ENCODE results near the gene PTPRJ. TPM values are rescaled to one million over a fixed set of nuclear protein-coding genes. Genes with fewer than 3 reads are reported as not detected.

PTPRJ gene
- total and polyA plus RNA-seq, 2 of the 4 experiments (the other 2 are of a cell fraction), result 5.6 to 14.9 TPM

DNA sequence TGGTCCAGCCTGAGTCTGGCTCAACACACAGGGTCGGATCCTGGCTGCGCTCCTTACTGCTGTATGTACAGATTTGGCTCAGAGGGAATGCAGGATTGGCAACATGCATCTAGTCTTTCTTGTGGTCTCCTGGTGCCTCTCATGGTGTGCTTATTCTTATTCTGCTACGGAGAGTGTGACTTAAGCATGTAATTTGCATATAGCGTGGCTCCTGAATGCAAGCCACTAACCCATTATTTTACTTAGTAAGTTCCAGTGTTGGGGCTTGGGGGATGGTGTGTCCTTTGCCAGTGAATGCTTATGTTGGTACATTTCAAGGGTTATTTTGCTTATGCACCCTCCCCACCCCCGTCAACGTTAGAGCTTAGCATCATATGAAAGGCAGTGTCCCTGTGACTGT lies 51.2 kb downstream of the PTPRJ start:
- Histone ChIP-seq H3K27me3 (ENCODE audit: control insufficient read depth, insufficient read depth, low read length) (no peaks in the 10 kb centered on the region), H2BK120ac (ENCODE audit: low read depth, low read length) (no peak overlapping the region), H3K27ac (ENCODE audit: insufficient read depth, low read length) (no peak overlapping the region), H4K5ac (ENCODE audit: low read depth, low read length) (no peak overlapping the region), H3K4me3 (ENCODE audit: insufficient read depth, low read depth, low read length) (no peak overlapping the region), H2AK5ac (ENCODE audit: low read depth, low read length) (no peak overlapping the region), H3K14ac (replicated peaks; ENCODE audit: low read depth, low read length) (no peak overlapping the region), H4K91ac (ENCODE audit: insufficient read depth, low read depth, low read length) (no peak overlapping the region), H2BK5ac (ENCODE audit: low read depth, low read length, poor library complexity, severe bottlenecking) (no peak overlapping the region), H4K8ac (ENCODE audit: low read depth in 2 of 2, low read length in 2 of 2) (no peak overlapping the region), H3K4me2 (ENCODE audit: low read depth, low read length) (no peak overlapping the region), H2BK20ac (ENCODE audit: low read depth, low read length) (no peak overlapping the region), H3K36me3 (ENCODE audit: control insufficient read depth, insufficient read depth, low read length) (0 out of 2 replicates have a peak, but pooled peaks cover 2% of the 10 kb centered on the region), H3K23ac (ENCODE audit: low read depth, low read length) (peak overlapping the region; percentile 3; the same call in 1 of the 2 replicates), H3K9me3 (ENCODE audit: control insufficient read depth, insufficient read depth, low read length) (no peaks in the 10 kb centered on the region), H4K20me1 (ENCODE audit: insufficient read depth, low read length) (peaks cover 35% of the 10 kb centered on the region), H3K9me1 (ENCODE audit: insufficient read depth, low read length) (peaks cover 31% of the 10 kb centered on the region), H2BK15ac (ENCODE audit: low read depth, low read length) (no peak overlapping the region), H2AK9ac (replicated peaks; ENCODE audit: low read depth, low read length, poor library complexity) (peak overlapping the region; percentile 81), H3K18ac (ENCODE audit: low read depth, low read length) (no peak overlapping the region), H3K56ac (ENCODE audit: extremely low read depth, insufficient read depth, low read length) (no peak overlapping the region), H3K4ac (ENCODE audit: low read depth, low read length) (no peak overlapping the region), H2AFZ (replicated peaks; ENCODE audit: low read length, poor library complexity) (peak overlapping the region; percentile 45), H3K4me1 (ENCODE audit: control insufficient read depth, insufficient read depth, low read length) (peaks cover 10% of the 10 kb centered on the region), H3K79me1 (ENCODE audit: low read depth in 1 of 2, low read length in 2 of 2) (peaks cover 41 to 73% of the 10 kb centered on the region in 2 experiments), H3K9ac (ENCODE audit: low read depth, low read length) (no peak overlapping the region)
- intact Hi-C loops (cut with micrococcal nuclease) (no loop called here), in situ Hi-C loops (cut with MboI; ENCODE audit: low sequenced_read_pairs) (no loop called here), dilution Hi-C loops (cut with HindIII; ENCODE audit: low sequenced_read_pairs, unreplicated experiment) (no loop called here)
- no peak for ATAC-seq (ENCODE audit: low read depth)
- POLR2A ChIA-PET (ENCODE audit: unreplicated experiment), result no interaction called here
- TF ChIP-seq, protein P1, sequence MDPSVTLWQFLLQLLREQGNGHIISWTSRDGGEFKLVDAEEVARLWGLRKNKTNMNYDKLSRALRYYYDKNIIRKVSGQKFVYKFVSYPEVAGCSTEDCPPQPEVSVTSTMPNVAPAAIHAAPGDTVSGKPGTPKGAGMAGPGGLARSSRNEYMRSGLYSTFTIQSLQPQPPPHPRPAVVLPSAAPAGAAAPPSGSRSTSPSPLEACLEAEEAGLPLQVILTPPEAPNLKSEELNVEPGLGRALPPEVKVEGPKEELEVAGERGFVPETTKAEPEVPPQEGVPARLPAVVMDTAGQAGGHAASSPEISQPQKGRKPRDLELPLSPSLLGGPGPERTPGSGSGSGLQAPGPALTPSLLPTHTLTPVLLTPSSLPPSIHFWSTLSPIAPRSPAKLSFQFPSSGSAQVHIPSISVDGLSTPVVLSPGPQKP (IDR thresholded peaks at IDR 0.05; ENCODE audit: borderline replicate concordance, low read depth, low read length), result no peak
- no peak for TF ChIP-seq CEBPB (IDR thresholded peaks at IDR 0.05; ENCODE audit: low read depth, low read length)
- TF ChIP-seq MXI1 (IDR thresholded peaks at IDR 0.05; ENCODE audit: borderline replicate concordance, low read depth, low read length), result no peak
- TF ChIP-seq FOS (IDR thresholded peaks at IDR 0.05; ENCODE audit: low read depth, low read length), result no peak
- TF ChIP-seq RCOR1 (IDR thresholded peaks at IDR 0.05; ENCODE audit: insufficient replicate concordance, low read length), result no peak
- no peak for TF ChIP-seq BHLHE40 (IDR thresholded peaks at IDR 0.05; ENCODE audit: low read depth, low read length)
- no peak for TF ChIP-seq RFX5 (IDR thresholded peaks at IDR 0.05; ENCODE audit: low read depth, low read length)
- TF ChIP-seq, protein P2, sequence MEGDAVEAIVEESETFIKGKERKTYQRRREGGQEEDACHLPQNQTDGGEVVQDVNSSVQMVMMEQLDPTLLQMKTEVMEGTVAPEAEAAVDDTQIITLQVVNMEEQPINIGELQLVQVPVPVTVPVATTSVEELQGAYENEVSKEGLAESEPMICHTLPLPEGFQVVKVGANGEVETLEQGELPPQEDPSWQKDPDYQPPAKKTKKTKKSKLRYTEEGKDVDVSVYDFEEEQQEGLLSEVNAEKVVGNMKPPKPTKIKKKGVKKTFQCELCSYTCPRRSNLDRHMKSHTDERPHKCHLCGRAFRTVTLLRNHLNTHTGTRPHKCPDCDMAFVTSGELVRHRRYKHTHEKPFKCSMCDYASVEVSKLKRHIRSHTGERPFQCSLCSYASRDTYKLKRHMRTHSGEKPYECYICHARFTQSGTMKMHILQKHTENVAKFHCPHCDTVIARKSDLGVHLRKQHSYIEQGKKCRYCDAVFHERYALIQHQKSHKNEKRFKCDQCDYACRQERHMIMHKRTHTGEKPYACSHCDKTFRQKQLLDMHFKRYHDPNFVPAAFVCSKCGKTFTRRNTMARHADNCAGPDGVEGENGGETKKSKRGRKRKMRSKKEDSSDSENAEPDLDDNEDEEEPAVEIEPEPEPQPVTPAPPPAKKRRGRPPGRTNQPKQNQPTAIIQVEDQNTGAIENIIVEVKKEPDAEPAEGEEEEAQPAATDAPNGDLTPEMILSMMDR (conservative IDR thresholded peaks at IDR 0.05; ENCODE audit: low read depth, low read length), result no peak
- TF ChIP-seq NFE2L2 (IDR thresholded peaks at IDR 0.05; ENCODE audit: low read depth, low read length), result no peak
- no peak for TF ChIP-seq CHD1 (IDR thresholded peaks at IDR 0.05; ENCODE audit: low read depth, low read length)
- TF ChIP-seq, protein P3, sequence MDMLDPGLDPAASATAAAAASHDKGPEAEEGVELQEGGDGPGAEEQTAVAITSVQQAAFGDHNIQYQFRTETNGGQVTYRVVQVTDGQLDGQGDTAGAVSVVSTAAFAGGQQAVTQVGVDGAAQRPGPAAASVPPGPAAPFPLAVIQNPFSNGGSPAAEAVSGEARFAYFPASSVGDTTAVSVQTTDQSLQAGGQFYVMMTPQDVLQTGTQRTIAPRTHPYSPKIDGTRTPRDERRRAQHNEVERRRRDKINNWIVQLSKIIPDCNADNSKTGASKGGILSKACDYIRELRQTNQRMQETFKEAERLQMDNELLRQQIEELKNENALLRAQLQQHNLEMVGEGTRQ (IDR thresholded peaks at IDR 0.05; ENCODE audit: low read depth, low read length), result no peak
- TF ChIP-seq POLR2A (IDR thresholded peaks at IDR 0.05; ENCODE audit: low read depth, low read length), result no peak
- TF ChIP-seq RAD21 (IDR thresholded peaks at IDR 0.05; ENCODE audit: low read length), result no peak
- TF ChIP-seq MAFK (IDR thresholded peaks at IDR 0.05; ENCODE audit: low read depth, low read length), result no peak
- BruUV-seq (replicated peaks), result no TSS peak
- no CpG with 5 or more reads among the region's 6 CpGs for WGBS, 2 experiments (ENCODE audit: extremely low coverage in 2 of 2, insufficient read length in 1 of 2)
- no peak for DNase-seq
- CTCF ChIA-PET, result no interaction called here
